Tibial nerve (tissue), 4 donors: ENCODE measurements around the gene FBXW7. TPM values are rescaled to one million over a fixed set of nuclear protein-coding genes. Genes with fewer than 3 reads are reported as not detected.

ENCODE experiments used
- DNase-seq, 2 donors: peaks; one replicate each; pipeline ENCODE4 v3.0.0-alpha.2; 2019; ENCODE audit warnings: low spot score in 2 of 2
- H3K27ac ChIP-seq, 4 donors: fragments of 200-600 bp; sonication (generic) in 3 of 4; one replicate each; pipeline ENCODE4 v1.5.1; 2017 to 2019; ENCODE audit warnings: mild to moderate bottlenecking in 1 of 4
- H3K27me3 ChIP-seq, 2 donors: fragments of 200-600 bp; sonication (generic) in 1 of 2; one replicate each; pipeline versions ENCODE4 v1.5.1 to v1.6.0; 2017 to 2019
- H3K36me3 ChIP-seq, 3 donors: fragments of 200-600 bp; sonication (generic); one replicate each; pipeline ENCODE4 v1.5.1; 2018 to 2019
- H3K4me1 ChIP-seq, 4 donors: fragments of 200-600 bp; sonication (generic) in 3 of 4; one replicate each; pipeline ENCODE4 v1.5.1; 2017 to 2019
- H3K4me3 ChIP-seq, 4 donors: fragments of 200-600 bp; sonication (generic) in 3 of 4; one replicate each; pipeline ENCODE4 v1.5.1; 2017 to 2019; ENCODE audit warnings: mild to moderate bottlenecking in 1 of 4, moderate library complexity in 1 of 4
- H3K9me3 ChIP-seq, 4 donors: fragments of 200-600 bp; sonication (generic) in 3 of 4; one replicate each; pipeline ENCODE4 v1.5.1; 2017 to 2019
- EP300 ChIP-seq, 2 donors: sonication (generic); formaldehyde crosslinking; IDR thresholded peaks; one replicate each; pipeline ENCODE4 v1.6.1; 2017; ENCODE audit warnings: antibody characterized with exemption in 2 of 2, mild to moderate bottlenecking in 1 of 2
- POLR2A ChIP-seq, 2 donors: fragments of 450-650 bp; IDR thresholded peaks; one replicate each; pipeline ENCODE4 v1.6.1; 2017; ENCODE audit warnings: antibody characterized with exemption in 2 of 2, mild to moderate bottlenecking in 2 of 2, moderate library complexity in 2 of 2
- WGBS, 2 donors: methylation state at CpG; one replicate each; pipeline ENCODE4 v1.1.5; 2018; 5-methylcytosine and 5-hydroxymethylcytosine counted together
- total RNA-seq, 4 donors: library from RNA; depleted of rRNA; stranded (reverse); fragments of >200 nt; gene quantifications; one replicate each; pipeline ENCODE4 v1.1.0, GENCODE V29; 2016
- TF ChIP-seq, protein P1 (sequence below), 5 experiments: fragments of 200-600 bp in 3 of 5; fragments of 450-650 bp in 2 of 5; sonication (generic) in 3 of 5; IDR thresholded peaks; one replicate each; pipeline ENCODE4 v1.5.1; 2016 to 2019; ENCODE audit warnings: antibody characterized with exemption in 5 of 5, mild to moderate bottlenecking in 3 of 5, moderate library complexity in 2 of 5

FBXW7 gene
- total RNA-seq, 4 donors from 2014 or later = 40.8 to 85.7 (median 62.1) TPM

GRCh38 chr4:152537881-152538280 is 2.0 kb upstream of the FBXW7 start:
- H3K4me1 ChIP-seq = peaks cover 0 to 40% (median 29%) of the 10 kb centered on the region in 4 donors
- H3K4me3 ChIP-seq = no peak overlapping the region
- H3K36me3 ChIP-seq = peaks cover 0 to 23% (median 0%) of the 10 kb centered on the region in 3 donors
- no peaks in the 10 kb centered on the region for H3K27me3 ChIP-seq
- TF ChIP-seq POLR2A (IDR thresholded peaks at IDR 0.05) = no peak
- no peak for TF ChIP-seq EP300 (IDR thresholded peaks at IDR 0.05)
- TF ChIP-seq, protein P1, sequence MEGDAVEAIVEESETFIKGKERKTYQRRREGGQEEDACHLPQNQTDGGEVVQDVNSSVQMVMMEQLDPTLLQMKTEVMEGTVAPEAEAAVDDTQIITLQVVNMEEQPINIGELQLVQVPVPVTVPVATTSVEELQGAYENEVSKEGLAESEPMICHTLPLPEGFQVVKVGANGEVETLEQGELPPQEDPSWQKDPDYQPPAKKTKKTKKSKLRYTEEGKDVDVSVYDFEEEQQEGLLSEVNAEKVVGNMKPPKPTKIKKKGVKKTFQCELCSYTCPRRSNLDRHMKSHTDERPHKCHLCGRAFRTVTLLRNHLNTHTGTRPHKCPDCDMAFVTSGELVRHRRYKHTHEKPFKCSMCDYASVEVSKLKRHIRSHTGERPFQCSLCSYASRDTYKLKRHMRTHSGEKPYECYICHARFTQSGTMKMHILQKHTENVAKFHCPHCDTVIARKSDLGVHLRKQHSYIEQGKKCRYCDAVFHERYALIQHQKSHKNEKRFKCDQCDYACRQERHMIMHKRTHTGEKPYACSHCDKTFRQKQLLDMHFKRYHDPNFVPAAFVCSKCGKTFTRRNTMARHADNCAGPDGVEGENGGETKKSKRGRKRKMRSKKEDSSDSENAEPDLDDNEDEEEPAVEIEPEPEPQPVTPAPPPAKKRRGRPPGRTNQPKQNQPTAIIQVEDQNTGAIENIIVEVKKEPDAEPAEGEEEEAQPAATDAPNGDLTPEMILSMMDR (IDR thresholded peaks at IDR 0.05) = no peak
- H3K9me3 ChIP-seq = peaks cover 0 to 8% (median 0%) of the 10 kb centered on the region in 4 donors
- DNase-seq = no peak
- peak overlapping the region in 1 of 4 donors; percentile 25 for H3K27ac ChIP-seq
- 65 to 80% methylated on average over 1 of the region's 1 CpG for WGBS, 2 donors

- Histone ChIP-seq H3K4me1 (peaks cover 0 to 52% (median 38%) of the 10 kb centered on the region in 4 donors), H3K36me3 (peaks cover 0 to 23% (median 0%) of the 10 kb centered on the region in 3 donors), H3K27ac (peak overlapping the region; percentile 67 to 99 (median 95)), H3K9me3 (peaks cover 0 to 8% (median 0%) of the 10 kb centered on the region in 4 donors), H3K4me3 (peak overlapping the region; percentile 87 to 98 (median 92)), H3K27me3 (no peaks in the 10 kb centered on the region)
- peak in 1 of 2 donors; percentile 33 for DNase-seq
- 1% methylated on average over 23 to 24 of the region's 24 CpGs for WGBS, 2 donors
- TF ChIP-seq EP300 (IDR thresholded peaks at IDR 0.05) = no peak
- no peak for TF ChIP-seq POLR2A (IDR thresholded peaks at IDR 0.05)
- TF ChIP-seq, protein P1 (IDR thresholded peaks at IDR 0.05) = no peak
Observed at GRCh38 chr4:152536545-152537182, 772 bp upstream of the FBXW7 start.

- peaks cover 0 to 8% (median 0%) of the 10 kb centered on the region in 4 donors for H3K9me3 ChIP-seq
- 1% methylated on average over 15 of the region's 60 CpGs; no CpG with 5 or more reads in 1 of the 2 donors for WGBS, 2 donors
- no peak for TF ChIP-seq POLR2A (IDR thresholded peaks at IDR 0.05)
- no peak for TF ChIP-seq EP300 (IDR thresholded peaks at IDR 0.05)
- TF ChIP-seq, protein P1 (IDR thresholded peaks at IDR 0.05) = no peak
- no peaks in the 10 kb centered on the region for H3K27me3 ChIP-seq
- H3K27ac ChIP-seq = peak overlapping the region; percentile 77 to 99 (median 95)
- H3K4me3 ChIP-seq = peak overlapping the region; percentile 87 to 98 (median 92)
- DNase-seq = no peak
- peaks cover 0 to 14% (median 0%) of the 10 kb centered on the region in 3 donors for H3K36me3 ChIP-seq
- H3K4me1 ChIP-seq = peaks cover 0 to 64% (median 46%) of the 10 kb centered on the region in 4 donors
Observed at GRCh38 chr4:152535360-152535902, 461 bp downstream of the FBXW7 start.

DNA sequence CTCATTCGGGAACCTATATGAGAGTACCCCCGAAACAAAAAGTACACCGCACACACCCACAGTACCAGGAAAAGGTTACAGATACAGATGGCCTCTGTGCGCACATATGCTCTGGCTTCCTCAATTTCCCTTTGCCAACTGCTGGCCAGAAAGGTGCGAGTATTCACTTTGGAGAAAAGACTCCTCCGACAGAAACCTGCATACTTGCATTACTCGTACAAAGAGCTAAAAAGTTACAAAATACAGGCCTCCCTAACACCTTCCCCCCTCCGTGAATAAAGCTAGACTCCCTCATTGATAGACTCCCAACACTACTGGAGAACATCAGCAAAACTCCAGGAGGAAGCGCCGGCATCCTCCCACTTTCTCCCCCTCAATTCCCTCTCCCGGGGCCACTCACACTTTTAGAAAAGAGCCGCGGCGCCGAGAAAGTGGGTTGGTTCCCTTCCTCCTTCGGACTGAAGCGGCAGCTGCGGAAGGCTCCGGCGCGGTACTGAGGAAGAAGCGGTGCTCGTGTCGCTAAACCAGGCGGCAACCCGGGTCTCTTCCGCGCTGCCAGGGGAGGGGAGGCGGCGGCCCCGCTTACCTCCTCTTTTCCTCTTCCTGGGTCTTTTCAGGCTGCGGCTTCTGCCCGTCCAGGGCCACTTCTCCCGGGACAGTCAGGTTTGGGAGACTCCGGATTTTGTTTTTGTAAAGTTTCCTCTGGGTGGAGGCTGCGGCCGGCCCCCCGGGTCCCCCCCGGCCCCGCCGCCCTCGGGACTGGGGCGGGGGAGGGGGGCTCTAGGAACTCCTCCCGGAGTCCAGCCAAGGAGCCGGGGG is 1.1 kb downstream of the FBXW7 start:
- Histone ChIP-seq H3K27me3 (no peaks in the 10 kb centered on the region), H3K4me1 (peaks cover 0 to 69% (median 46%) of the 10 kb centered on the region in 4 donors), H3K36me3 (peaks cover 0 to 7% (median 0%) of the 10 kb centered on the region in 3 donors), H3K9me3 (peaks cover 0 to 3% (median 0%) of the 10 kb centered on the region in 4 donors), H3K4me3 (peak overlapping the region; percentile 87 to 98 (median 92)), H3K27ac (peak overlapping the region; percentile 77 to 99 (median 95))
- DNase-seq = no peak
- no peak for TF ChIP-seq POLR2A (IDR thresholded peaks at IDR 0.05)
- WGBS, 2 donors = 1 to 3% methylated on average over 18 to 33 of the region's 45 CpGs

DNA sequence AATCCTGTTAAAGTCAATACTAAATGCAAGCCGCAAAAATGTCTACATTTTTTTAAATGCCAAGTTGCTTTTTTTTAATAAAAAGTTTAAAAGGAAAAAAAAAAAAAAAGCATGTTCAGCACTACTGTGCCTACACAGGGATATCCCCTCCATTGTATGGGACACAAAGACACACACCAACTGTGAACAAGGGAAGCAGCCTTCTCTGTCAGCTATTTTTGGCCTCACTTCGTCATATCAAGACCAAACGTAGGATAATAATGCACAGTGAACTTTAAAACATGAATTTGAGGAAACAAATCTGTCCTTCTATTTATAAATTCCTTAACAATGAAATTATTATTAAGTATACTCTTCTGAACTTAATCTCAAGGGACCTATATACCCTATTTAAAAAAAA is 4.4 kb downstream of the FBXW7 start:
- Histone ChIP-seq H3K9me3 (no peaks in the 10 kb centered on the region), H3K36me3 (no peaks in the 10 kb centered on the region), H3K4me1 (peaks cover 0 to 51% (median 31%) of the 10 kb centered on the region in 4 donors), H3K27me3 (no peaks in the 10 kb centered on the region), H3K4me3 (no peak overlapping the region), H3K27ac (peak overlapping the region in 1 of 4 donors; percentile 0)
- no peak for DNase-seq
- no peak for TF ChIP-seq EP300 (IDR thresholded peaks at IDR 0.05)
- no peak for TF ChIP-seq POLR2A (IDR thresholded peaks at IDR 0.05)
- TF ChIP-seq, protein P1 (IDR thresholded peaks at IDR 0.05) = no peak
- 42% methylated on average over 3 of the region's 3 CpGs for WGBS, 2 donors
